Erythroblast (primary cell): ENCODE data around the gene PIEZO2.

Source experiments
- GATA1 ChIP-seq: IDR thresholded peaks from 2 replicates; pipeline ENCODE4 v1.6.1; 2011; ENCODE audit warnings: low read depth, mild to moderate bottlenecking, control low read depth, low read length, moderate library complexity
- POLR2A ChIP-seq: IDR thresholded peaks from 2 replicates; pipeline ENCODE4 v1.6.1; 2011; ENCODE audit warnings: mild to moderate bottlenecking, low read length

- TF ChIP-seq POLR2A (no peak), GATA1 (no peak)
Observed at GRCh38 chr18:11046140-11046539, 103.2 kb downstream of the PIEZO2 start.
